CD4-positive, alpha-beta T cell (primary cell): ENCODE results near the gene IFNL2. TPM values are rescaled to one million over a fixed set of nuclear protein-coding genes. Genes with fewer than 3 reads are reported as not detected.

ENCODE experiments used
- ATAC-seq: fragments of 200-7000 bp; cut with Tn5 transposase; one replicate; pipeline ENCODE4 v1.10.0; 2022; ENCODE audit warnings: mild to moderate bottlenecking; ENCODE audit not compliant: poor library complexity
- CTCF ChIA-PET: fragments of 350-600 bp; sonication (Branson Sonifier 250); formaldehyde crosslinking; loops from one replicate; lab custom pipeline; 2021; ENCODE audit warnings: antibody characterized with exemption, inconsistent platforms; lab: Charles Lee
- POLR2A ChIA-PET: fragments of 350-600 bp; sonication (Branson Sonifier 250); formaldehyde crosslinking; loops from one replicate; lab custom pipeline; 2021; ENCODE audit warnings: antibody characterized with exemption, inconsistent platforms; lab: Charles Lee
- DNase-seq, 14 experiments: peaks; one replicate each; pipeline ENCODE4 v3.0.0-alpha.2; 2013 to 2020; ENCODE audit warnings: mixed read lengths in 2 of 14
- H3K27ac ChIP-seq, 2 donors: one replicate each; pipeline versions ENCODE4 v1.5.1 to v1.7.0; 2013; ENCODE audit warnings: low read length in 2 of 2, low read depth in 1 of 2, mild to moderate bottlenecking in 1 of 2
- H3K27me3 ChIP-seq, 2 experiments: 1 replicate in 1 of 2; 2 replicates in 1 of 2; pipeline versions ENCODE4 v1.6.1 to v1.7.0; 2013; ENCODE audit warnings: low read length in 2 of 2, control low read depth in 1 of 2, mild to moderate bottlenecking in 1 of 2, moderate library complexity in 1 of 2; ENCODE audit not compliant: insufficient read depth in 2 of 2, control insufficient read depth in 1 of 2
- H3K36me3 ChIP-seq: one replicate; pipeline ENCODE4 v1.6.1; 2013; ENCODE audit warnings: low read length, control low read depth; ENCODE audit not compliant: insufficient read depth
- H3K4me1 ChIP-seq: one replicate; pipeline ENCODE4 v1.6.1; 2013; ENCODE audit warnings: low read length, control low read depth; ENCODE audit not compliant: insufficient read depth
- H3K4me3 ChIP-seq: one replicate; pipeline ENCODE4 v1.5.1; 2013; ENCODE audit warnings: mild to moderate bottlenecking, low read length, moderate library complexity
- H3K9me3 ChIP-seq, 2 experiments: 1 replicate in 1 of 2; 2 replicates in 1 of 2; pipeline versions ENCODE4 v1.6.1 to v1.7.0; 2013; ENCODE audit warnings: low read length in 2 of 2, mild to moderate bottlenecking in 2 of 2, control low read depth in 1 of 2, moderate library complexity in 1 of 2; ENCODE audit not compliant: control insufficient read depth in 1 of 2, insufficient read depth in 1 of 2
- H3K27ac Mint-ChIP-seq: one replicate; pipeline ENCODE4 v1.8.0; 2020; ENCODE audit warnings: mixed read lengths
- H3K27me3 Mint-ChIP-seq: one replicate; pipeline ENCODE4 v1.8.0; 2021; ENCODE audit warnings: mixed read lengths
- H3K36me3 Mint-ChIP-seq: one replicate; pipeline ENCODE4 v1.8.0; 2021; ENCODE audit warnings: low read depth, mixed read lengths
- H3K4me1 Mint-ChIP-seq: one replicate; pipeline ENCODE4 v1.8.0; 2021; ENCODE audit warnings: low read depth, mixed read lengths
- H3K4me3 Mint-ChIP-seq: one replicate; pipeline ENCODE4 v1.8.0; 2020; ENCODE audit warnings: mild to moderate bottlenecking, mixed read lengths
- H3K9me3 Mint-ChIP-seq: one replicate; pipeline ENCODE4 v1.8.0; 2020; ENCODE audit warnings: mixed read lengths
- CTCF ChIP-seq: fragments of 200-600 bp; IDR thresholded peaks from one replicate; pipeline ENCODE4 v1.8.0; 2022; ENCODE audit warnings: antibody characterized with exemption, mild to moderate bottlenecking
- intact Hi-C, 2 experiments: fragments of 100-400 bp; cut with DNase I in 1 of 2; cut with micrococcal nuclease in 1 of 2; formaldehyde crosslinking; loops; one replicate each; pipeline versions ENCODE4 v1.15.1 to v1.9.0; 2023 to 2025; cut with DNase I, micrococcal nuclease
- total RNA-seq, 174 experiments: library from RNA in 2 of 174; stranded (reverse) in 2 of 174; gene quantifications; one replicate each; pipeline ENCODE4 v1.2.3 and lab custom pipeline; 2021 to 2026

IFNL2 gene
- total RNA-seq, 2 experiments from 2014 or later, result not detected

- no peaks in the 10 kb centered on the region for H3K9me3 ChIP-seq
- Mint-ChIP-seq H3K4me3 (no peak overlapping the region), H3K27ac (no peak overlapping the region), H3K27me3 (peaks cover 21% of the 10 kb centered on the region), H3K4me1 (peaks cover 10% of the 10 kb centered on the region), H3K36me3 (no peaks in the 10 kb centered on the region), H3K9me3 (no peaks in the 10 kb centered on the region)
- DNase-seq, result no peak
- POLR2A ChIA-PET, result no interaction called here
- CTCF ChIA-PET, result no interaction called here
- intact Hi-C loops, result no loop called here
- H3K27me3 ChIP-seq, result no peaks in the 10 kb centered on the region
- H3K36me3 ChIP-seq, result no peaks in the 10 kb centered on the region
- no peak overlapping the region for H3K27ac ChIP-seq
- no peak for TF ChIP-seq CTCF
- no peak overlapping the region for H3K4me3 ChIP-seq
- no peak for ATAC-seq
- peaks cover 6% of the 10 kb centered on the region for H3K4me1 ChIP-seq
These were observed 14.6 kb upstream of the IFNL2 start for GRCh38 chr19:39253374-39254149.

- H3K27ac Mint-ChIP-seq, result no peak overlapping the region
- intact Hi-C loops, result no loop called here
- Histone ChIP-seq H3K9me3 (no peaks in the 10 kb centered on the region), H3K4me1 (peaks cover 6% of the 10 kb centered on the region), H3K27ac (no peak overlapping the region), H3K36me3 (no peaks in the 10 kb centered on the region), H3K4me3 (no peak overlapping the region), H3K27me3 (no peaks in the 10 kb centered on the region)
- POLR2A ChIA-PET, result no interaction called here
- CTCF ChIA-PET, result no interaction called here
- H3K9me3 Mint-ChIP-seq, result no peaks in the 10 kb centered on the region
- peaks cover 10% of the 10 kb centered on the region for H3K4me1 Mint-ChIP-seq
- no peak overlapping the region for H3K4me3 Mint-ChIP-seq
- DNase-seq, result no peak
- no peak for ATAC-seq
- H3K27me3 Mint-ChIP-seq, result peaks cover 16% of the 10 kb centered on the region
- no peaks in the 10 kb centered on the region for H3K36me3 Mint-ChIP-seq
- no peak for TF ChIP-seq CTCF
These were observed 13.5 kb upstream of the IFNL2 start for GRCh38 chr19:39254531-39255345.

GRCh38 chr19:39257227-39257626 lies 11.0 kb upstream of the IFNL2 start:
- no peak overlapping the region for H3K27ac ChIP-seq
- H3K4me3 ChIP-seq, result no peak overlapping the region
- H3K27ac Mint-ChIP-seq, result no peak overlapping the region
- peaks cover 6% of the 10 kb centered on the region for H3K4me1 Mint-ChIP-seq
- H3K9me3 ChIP-seq, result no peaks in the 10 kb centered on the region
- H3K36me3 ChIP-seq, result no peaks in the 10 kb centered on the region
- H3K27me3 ChIP-seq, result peaks cover 2 to 8% of the 10 kb centered on the region in 2 experiments
- POLR2A ChIA-PET, result no interaction called here
- intact Hi-C loops, result no loop called here
- no peak for DNase-seq
- H3K4me3 Mint-ChIP-seq, result no peak overlapping the region
- H3K36me3 Mint-ChIP-seq, result no peaks in the 10 kb centered on the region
- no peaks in the 10 kb centered on the region for H3K9me3 Mint-ChIP-seq
- no peak for ATAC-seq
- CTCF ChIA-PET, result no interaction called here
- no peak for TF ChIP-seq CTCF
- H3K27me3 Mint-ChIP-seq, result peaks cover 36% of the 10 kb centered on the region
- peaks cover 6% of the 10 kb centered on the region for H3K4me1 ChIP-seq
